HEK293 (cell line): ENCODE measurements around the gene DNAH3.

Source experiments
- EGR2 ChIP-seq: fragments of 450-650 bp; formaldehyde crosslinking; IDR thresholded peaks from 2 replicates; pipeline ENCODE4 v1.5.1; 2016; ENCODE audit warnings: low read depth, missing biosample characterization, missing genetic modification characterization
- FEZF1 ChIP-seq: fragments of 450-650 bp; formaldehyde crosslinking; IDR thresholded peaks from 2 replicates; pipeline ENCODE4 v1.5.1; 2016; ENCODE audit warnings: missing biosample characterization, missing genetic modification characterization
- GLI4 ChIP-seq: fragments of 450-650 bp; formaldehyde crosslinking; IDR thresholded peaks from 2 replicates; pipeline ENCODE4 v1.5.1; 2016; ENCODE audit warnings: missing biosample characterization, missing genetic modification characterization
- GLIS1 ChIP-seq: fragments of 450-650 bp; formaldehyde crosslinking; IDR thresholded peaks from 2 replicates; pipeline ENCODE4 v1.5.1; 2016; ENCODE audit warnings: missing biosample characterization, missing genetic modification characterization
- KLF1 ChIP-seq: fragments of 450-650 bp; formaldehyde crosslinking; IDR thresholded peaks from 2 replicates; pipeline ENCODE4 v1.5.1; 2016; ENCODE audit warnings: missing biosample characterization, missing genetic modification characterization
- KLF8 ChIP-seq: fragments of 450-650 bp; formaldehyde crosslinking; IDR thresholded peaks from 2 replicates; pipeline ENCODE4 v1.5.1; 2016; ENCODE audit warnings: missing biosample characterization, missing genetic modification characterization
- RBAK ChIP-seq: fragments of 450-650 bp; formaldehyde crosslinking; IDR thresholded peaks from 2 replicates; pipeline ENCODE4 v1.5.1; 2016; ENCODE audit warnings: missing biosample characterization, missing genetic modification characterization
- SP3 ChIP-seq: fragments of 450-650 bp; formaldehyde crosslinking; IDR thresholded peaks from 2 replicates; pipeline ENCODE4 v1.5.1; 2016; ENCODE audit warnings: missing biosample characterization, missing genetic modification characterization
- SP7 ChIP-seq: fragments of 450-650 bp; formaldehyde crosslinking; IDR thresholded peaks from 2 replicates; pipeline ENCODE4 v1.5.1; 2016; ENCODE audit warnings: missing biosample characterization, missing genetic modification characterization
- ZFHX2 ChIP-seq: fragments of 450-650 bp; formaldehyde crosslinking; conservative IDR thresholded peaks from 2 replicates; pipeline ENCODE4 v1.5.1; 2016; ENCODE audit warnings: missing biosample characterization, missing genetic modification characterization
- ZNF324 ChIP-seq: fragments of 450-650 bp; formaldehyde crosslinking; IDR thresholded peaks from 2 replicates; pipeline ENCODE4 v1.5.1; 2016; ENCODE audit warnings: missing biosample characterization, missing genetic modification characterization
- ZNF341 ChIP-seq: fragments of 450-650 bp; formaldehyde crosslinking; IDR thresholded peaks from 2 replicates; pipeline ENCODE4; 2016; ENCODE audit warnings: low read depth, missing biosample characterization, missing genetic modification characterization
- ZNF391 ChIP-seq: fragments of 450-650 bp; formaldehyde crosslinking; IDR thresholded peaks from 2 replicates; pipeline ENCODE4 v1.5.1; 2016; ENCODE audit warnings: low read depth, missing biosample characterization, missing genetic modification characterization, borderline replicate concordance
- ZNF394 ChIP-seq: fragments of 450-650 bp; formaldehyde crosslinking; IDR thresholded peaks from 2 replicates; pipeline ENCODE4 v1.5.1; 2016; ENCODE audit warnings: missing biosample characterization, missing genetic modification characterization, mild to moderate bottlenecking, moderate library complexity, borderline replicate concordance
- ZNF521 ChIP-seq: fragments of 450-650 bp; formaldehyde crosslinking; IDR thresholded peaks from 2 replicates; pipeline ENCODE4 v1.5.1; 2017; ENCODE audit warnings: missing biosample characterization, mild to moderate bottlenecking, missing genetic modification characterization
- ZNF558 ChIP-seq: fragments of 450-650 bp; formaldehyde crosslinking; IDR thresholded peaks from 2 replicates; pipeline ENCODE4 v1.5.1; 2016; ENCODE audit warnings: missing biosample characterization, missing genetic modification characterization
- ZNF623 ChIP-seq: fragments of 450-650 bp; formaldehyde crosslinking; IDR thresholded peaks from 2 replicates; pipeline ENCODE4 v1.5.1; 2016; ENCODE audit warnings: missing biosample characterization, missing genetic modification characterization
- ZNF629 ChIP-seq: fragments of 450-650 bp; formaldehyde crosslinking; IDR thresholded peaks from 2 replicates; pipeline ENCODE4 v1.5.1; 2017; ENCODE audit warnings: missing biosample characterization, missing genetic modification characterization
- ZNF658 ChIP-seq: fragments of 450-650 bp; formaldehyde crosslinking; IDR thresholded peaks from 2 replicates; pipeline ENCODE4; 2016; ENCODE audit warnings: missing biosample characterization, missing genetic modification characterization
- ZNF707 ChIP-seq: fragments of 450-650 bp; formaldehyde crosslinking; IDR thresholded peaks from 2 replicates; pipeline ENCODE4 v1.5.1; 2016; ENCODE audit warnings: missing biosample characterization, missing genetic modification characterization
- ZNF785 ChIP-seq: fragments of 450-650 bp; formaldehyde crosslinking; IDR thresholded peaks from 2 replicates; pipeline ENCODE4 v1.5.1; 2016; ENCODE audit warnings: missing biosample characterization, missing genetic modification characterization
- ZSCAN30 ChIP-seq: fragments of 450-650 bp; IDR thresholded peaks from 2 replicates; pipeline ENCODE4 v1.5.1; 2018; ENCODE audit warnings: missing biosample characterization, mild to moderate bottlenecking, missing genetic modification characterization, moderate library complexity
- TF ChIP-seq, protein P1 (sequence below): fragments of 450-650 bp; formaldehyde crosslinking; conservative IDR thresholded peaks from 2 replicates; pipeline ENCODE4 v1.5.1; 2016; ENCODE audit warnings: low read depth, missing biosample characterization, missing genetic modification characterization
- TF ChIP-seq, protein P2 (sequence below): fragments of 450-650 bp; formaldehyde crosslinking; IDR thresholded peaks from 2 replicates; pipeline ENCODE4 v1.5.1; 2016; ENCODE audit warnings: missing biosample characterization, missing genetic modification characterization
- TF ChIP-seq, protein P3 (sequence below): fragments of 450-650 bp; formaldehyde crosslinking; IDR thresholded peaks from 2 replicates; pipeline ENCODE4 v1.5.1; 2016; ENCODE audit warnings: missing biosample characterization, missing genetic modification characterization
- TF ChIP-seq, protein P4 (sequence below): fragments of 450-650 bp; formaldehyde crosslinking; optimal IDR thresholded peaks from 2 replicates; pipeline ENCODE3; 2016; ENCODE audit warnings: missing biosample characterization, mild to moderate bottlenecking, missing genetic modification characterization
- TF ChIP-seq, protein P5 (sequence below): fragments of 450-650 bp; formaldehyde crosslinking; IDR thresholded peaks from 2 replicates; pipeline ENCODE4 v1.5.1; 2016; ENCODE audit warnings: missing biosample characterization, missing genetic modification characterization

The DNAH3 gene

DNA sequence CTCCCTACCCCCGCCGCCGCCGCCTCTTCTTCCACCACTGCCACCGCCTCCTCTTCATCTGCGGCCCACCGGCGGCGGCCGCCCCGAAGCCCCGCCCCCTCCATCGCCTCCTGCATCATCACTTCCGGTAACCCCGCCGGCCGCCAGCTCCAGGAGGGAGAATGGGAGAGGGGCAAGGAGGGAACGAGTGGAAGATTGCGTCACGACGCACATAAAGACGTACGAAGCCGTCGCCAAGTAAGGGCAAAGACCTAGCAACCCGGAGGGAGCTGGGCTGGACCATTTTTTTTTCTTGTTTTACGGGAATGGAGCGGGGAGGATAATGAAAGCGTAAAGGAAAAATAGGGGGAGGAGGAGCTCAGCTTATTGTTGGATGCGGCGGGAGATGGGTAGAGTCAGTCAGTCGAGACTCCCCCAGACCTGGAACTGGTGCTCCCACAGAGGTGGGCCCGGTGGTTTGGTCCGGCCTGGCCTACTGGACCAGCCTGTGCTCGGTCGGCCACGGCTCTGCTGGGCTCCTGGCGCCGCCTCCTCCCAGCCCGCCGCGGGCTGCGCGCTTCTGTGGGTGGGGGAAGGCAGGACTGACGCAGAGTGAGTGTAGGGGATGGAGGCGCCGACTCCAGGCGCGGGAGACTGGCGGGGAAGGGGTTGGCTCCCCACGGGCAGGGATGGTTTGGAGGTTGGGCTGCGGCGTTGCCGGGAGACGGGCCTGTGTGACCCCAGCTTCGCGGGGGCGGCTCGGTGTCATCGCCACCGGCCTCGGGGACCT is 250.2 kb downstream of the DNAH3 start, which contains the start of the genes DCUN1D3 and LYRM1 (continued):
- peak; percentile 83 for TF ChIP-seq EGR2 (tag by site-specific recombination)
- peak; percentile 59; the same call in 1 of the 2 replicates for TF ChIP-seq ZNF391 (tag by site-specific recombination)
- no peak for TF ChIP-seq ZNF521 (tag by site-specific recombination)
- TF ChIP-seq, protein P1, sequence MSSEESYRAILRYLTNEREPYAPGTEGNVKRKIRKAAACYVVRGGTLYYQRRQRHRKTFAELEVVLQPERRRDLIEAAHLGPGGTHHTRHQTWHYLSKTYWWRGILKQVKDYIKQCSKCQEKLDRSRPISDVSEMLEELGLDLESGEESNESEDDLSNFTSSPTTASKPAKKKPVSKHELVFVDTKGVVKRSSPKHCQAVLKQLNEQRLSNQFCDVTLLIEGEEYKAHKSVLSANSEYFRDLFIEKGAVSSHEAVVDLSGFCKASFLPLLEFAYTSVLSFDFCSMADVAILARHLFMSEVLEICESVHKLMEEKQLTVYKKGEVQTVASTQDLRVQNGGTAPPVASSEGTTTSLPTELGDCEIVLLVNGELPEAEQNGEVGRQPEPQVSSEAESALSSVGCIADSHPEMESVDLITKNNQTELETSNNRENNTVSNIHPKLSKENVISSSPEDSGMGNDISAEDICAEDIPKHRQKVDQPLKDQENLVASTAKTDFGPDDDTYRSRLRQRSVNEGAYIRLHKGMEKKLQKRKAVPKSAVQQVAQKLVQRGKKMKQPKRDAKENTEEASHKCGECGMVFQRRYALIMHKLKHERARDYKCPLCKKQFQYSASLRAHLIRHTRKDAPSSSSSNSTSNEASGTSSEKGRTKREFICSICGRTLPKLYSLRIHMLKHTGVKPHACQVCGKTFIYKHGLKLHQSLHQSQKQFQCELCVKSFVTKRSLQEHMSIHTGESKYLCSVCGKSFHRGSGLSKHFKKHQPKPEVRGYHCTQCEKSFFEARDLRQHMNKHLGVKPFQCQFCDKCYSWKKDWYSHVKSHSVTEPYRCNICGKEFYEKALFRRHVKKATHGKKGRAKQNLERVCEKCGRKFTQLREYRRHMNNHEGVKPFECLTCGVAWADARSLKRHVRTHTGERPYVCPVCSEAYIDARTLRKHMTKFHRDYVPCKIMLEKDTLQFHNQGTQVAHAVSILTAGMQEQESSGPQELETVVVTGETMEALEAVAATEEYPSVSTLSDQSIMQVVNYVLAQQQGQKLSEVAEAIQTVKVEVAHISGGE (tag by site-specific recombination), result peak; percentile 73
- TF ChIP-seq ZNF658 (tag by site-specific recombination), result no peak
- peak; percentile 57; the same call in 1 of the 2 replicates for TF ChIP-seq ZNF785
- TF ChIP-seq RBAK (tag by site-specific recombination), result no peak
- 0 out of 2 replicates have a peak, but pooled peaks have one; percentile 5 for TF ChIP-seq FEZF1
- TF ChIP-seq ZNF558 (tag by site-specific recombination), result 0 out of 2 replicates have a peak, but pooled peaks have one; percentile 26
- 0 out of 2 replicates have a peak, but pooled peaks have one; percentile 7 for TF ChIP-seq KLF1 (tag by site-specific recombination)
- TF ChIP-seq, protein P2, sequence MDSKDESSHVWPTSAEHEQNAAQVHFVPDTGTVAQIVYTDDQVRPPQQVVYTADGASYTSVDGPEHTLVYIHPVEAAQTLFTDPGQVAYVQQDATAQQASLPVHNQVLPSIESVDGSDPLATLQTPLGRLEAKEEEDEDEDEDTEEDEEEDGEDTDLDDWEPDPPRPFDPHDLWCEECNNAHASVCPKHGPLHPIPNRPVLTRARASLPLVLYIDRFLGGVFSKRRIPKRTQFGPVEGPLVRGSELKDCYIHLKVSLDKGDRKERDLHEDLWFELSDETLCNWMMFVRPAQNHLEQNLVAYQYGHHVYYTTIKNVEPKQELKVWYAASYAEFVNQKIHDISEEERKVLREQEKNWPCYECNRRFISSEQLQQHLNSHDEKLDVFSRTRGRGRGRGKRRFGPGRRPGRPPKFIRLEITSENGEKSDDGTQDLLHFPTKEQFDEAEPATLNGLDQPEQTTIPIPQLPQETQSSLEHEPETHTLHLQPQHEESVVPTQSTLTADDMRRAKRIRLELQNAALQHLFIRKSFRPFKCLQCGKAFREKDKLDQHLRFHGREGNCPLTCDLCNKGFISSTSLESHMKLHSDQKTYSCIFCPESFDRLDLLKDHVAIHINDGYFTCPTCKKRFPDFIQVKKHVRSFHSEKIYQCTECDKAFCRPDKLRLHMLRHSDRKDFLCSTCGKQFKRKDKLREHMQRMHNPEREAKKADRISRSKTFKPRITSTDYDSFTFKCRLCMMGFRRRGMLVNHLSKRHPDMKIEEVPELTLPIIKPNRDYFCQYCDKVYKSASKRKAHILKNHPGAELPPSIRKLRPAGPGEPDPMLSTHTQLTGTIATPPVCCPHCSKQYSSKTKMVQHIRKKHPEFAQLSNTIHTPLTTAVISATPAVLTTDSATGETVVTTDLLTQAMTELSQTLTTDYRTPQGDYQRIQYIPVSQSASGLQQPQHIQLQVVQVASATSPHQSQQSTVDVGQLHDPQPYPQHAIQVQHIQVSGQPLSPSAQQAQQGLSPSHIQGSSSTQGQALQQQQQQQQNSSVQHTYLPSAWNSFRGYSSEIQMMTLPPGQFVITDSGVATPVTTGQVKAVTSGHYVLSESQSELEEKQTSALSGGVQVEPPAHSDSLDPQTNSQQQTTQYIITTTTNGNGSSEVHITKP (tag by site-specific recombination), result peak; percentile 100
- TF ChIP-seq, protein P3, sequence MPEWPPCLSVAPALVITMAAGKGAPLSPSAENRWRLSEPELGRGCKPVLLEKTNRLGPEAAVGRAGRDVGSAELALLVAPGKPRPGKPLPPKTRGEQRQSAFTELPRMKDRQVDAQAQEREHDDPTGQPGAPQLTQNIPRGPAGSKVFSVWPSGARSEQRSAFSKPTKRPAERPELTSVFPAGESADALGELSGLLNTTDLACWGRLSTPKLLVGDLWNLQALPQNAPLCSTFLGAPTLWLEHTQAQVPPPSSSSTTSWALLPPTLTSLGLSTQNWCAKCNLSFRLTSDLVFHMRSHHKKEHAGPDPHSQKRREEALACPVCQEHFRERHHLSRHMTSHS, result no peak
- TF ChIP-seq KLF8 (tag by site-specific recombination), result peak; percentile 36
- peak; percentile 82 for TF ChIP-seq ZFHX2 (tag by site-specific recombination)
- TF ChIP-seq ZNF324 (tag by site-specific recombination), result peak; percentile 74
- TF ChIP-seq SP3 (tag by site-specific recombination), result peak; percentile 91
- TF ChIP-seq, protein P4, sequence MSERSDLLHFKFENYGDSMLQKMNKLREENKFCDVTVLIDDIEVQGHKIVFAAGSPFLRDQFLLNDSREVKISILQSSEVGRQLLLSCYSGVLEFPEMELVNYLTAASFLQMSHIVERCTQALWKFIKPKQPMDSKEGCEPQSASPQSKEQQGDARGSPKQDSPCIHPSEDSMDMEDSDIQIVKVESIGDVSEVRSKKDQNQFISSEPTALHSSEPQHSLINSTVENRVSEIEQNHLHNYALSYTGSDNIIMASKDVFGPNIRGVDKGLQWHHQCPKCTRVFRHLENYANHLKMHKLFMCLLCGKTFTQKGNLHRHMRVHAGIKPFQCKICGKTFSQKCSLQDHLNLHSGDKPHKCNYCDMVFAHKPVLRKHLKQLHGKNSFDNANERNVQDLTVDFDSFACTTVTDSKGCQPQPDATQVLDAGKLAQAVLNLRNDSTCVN (tag by site-specific recombination), result peak; percentile 92
- TF ChIP-seq ZNF623 (tag by site-specific recombination), result peak; percentile 12; the same call in 1 of the 2 replicates
- TF ChIP-seq, protein P5, sequence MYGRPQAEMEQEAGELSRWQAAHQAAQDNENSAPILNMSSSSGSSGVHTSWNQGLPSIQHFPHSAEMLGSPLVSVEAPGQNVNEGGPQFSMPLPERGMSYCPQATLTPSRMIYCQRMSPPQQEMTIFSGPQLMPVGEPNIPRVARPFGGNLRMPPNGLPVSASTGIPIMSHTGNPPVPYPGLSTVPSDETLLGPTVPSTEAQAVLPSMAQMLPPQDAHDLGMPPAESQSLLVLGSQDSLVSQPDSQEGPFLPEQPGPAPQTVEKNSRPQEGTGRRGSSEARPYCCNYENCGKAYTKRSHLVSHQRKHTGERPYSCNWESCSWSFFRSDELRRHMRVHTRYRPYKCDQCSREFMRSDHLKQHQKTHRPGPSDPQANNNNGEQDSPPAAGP (tag by site-specific recombination), result 0 out of 2 replicates have a peak, but pooled peaks have one; percentile 73
- TF ChIP-seq ZNF341 (tag by site-specific recombination), result peak; percentile 58
- peak; percentile 20; the same call in 1 of the 2 replicates for TF ChIP-seq ZSCAN30
- peak; percentile 24; the same call in 1 of the 2 replicates for TF ChIP-seq ZNF394 (tag by site-specific recombination)
- TF ChIP-seq ZNF629 (tag by site-specific recombination), result peak; percentile 98
- TF ChIP-seq GLI4 (tag by site-specific recombination), result peak; percentile 83
- TF ChIP-seq ZNF707 (tag by site-specific recombination), result no peak
- peak; percentile 88 for TF ChIP-seq SP7 (tag by site-specific recombination)
- peak; percentile 51; the same call in 1 of the 2 replicates for TF ChIP-seq GLIS1
